Stimulated activated CD8-positive, alpha-beta memory T cell treated with anti-CD3 and anti-CD28 coated beads, Interleukin-2, amount 100 ng/mL, for 48 hours (primary cell): ENCODE measurements around the gene EFCAB10.

ENCODE experiments used
- DNase-seq, 2 donors: peaks; one replicate each; pipeline ENCODE4 v3.0.0-alpha.2; 2020; ENCODE audit warnings: low read depth in 2 of 2

EFCAB10 gene

GRCh38 chr7:105581066-105581811 lies at the start of gene EFCAB10:
EFCAB10 (minus strand) TSS chr7:105581493; CDS start chr7:105581463, 30 bp downstream.
- DNase-seq: peak; percentile 42 to 44

- DNase-seq: no peak
Measured at GRCh38 chr7:105625986-105626385, 44.7 kb upstream of the EFCAB10 start.

GRCh38 chr7:105623906-105624305 lies 42.6 kb upstream of the EFCAB10 start:
- DNase-seq: no peak

- no peak for DNase-seq
Measured at GRCh38 chr7:105623378-105623777, 42.1 kb upstream of the EFCAB10 start.

- no peak for DNase-seq
Measured at GRCh38 chr7:105622106-105622731, 40.9 kb upstream of the EFCAB10 start.

- no peak for DNase-seq
Measured at GRCh38 chr7:105621617-105622016, 40.3 kb upstream of the EFCAB10 start.

- DNase-seq: no peak
Measured at GRCh38 chr7:105621176-105621575, 39.9 kb upstream of the EFCAB10 start.

- DNase-seq: no peak
Measured at GRCh38 chr7:105619590-105619989, 38.3 kb upstream of the EFCAB10 start.

GRCh38 chr7:105618016-105618296 lies 36.7 kb upstream of the EFCAB10 start:
- DNase-seq: no peak

- DNase-seq: no peak
Measured at GRCh38 chr7:105617280-105618015, 36.2 kb upstream of the EFCAB10 start.

- DNase-seq: no peak
Measured at GRCh38 chr7:105614341-105614840, 33.1 kb upstream of the EFCAB10 start.

- no peak for DNase-seq
Measured at GRCh38 chr7:105613611-105614330, 32.5 kb upstream of the EFCAB10 start.

- no peak for DNase-seq
Measured at GRCh38 chr7:105612806-105613205, 31.5 kb upstream of the EFCAB10 start.

GRCh38 chr7:105611856-105612775 lies 30.8 kb upstream of the EFCAB10 start:
- DNase-seq: no peak

- DNase-seq: no peak
Measured at GRCh38 chr7:105610165-105610930, 29.1 kb upstream of the EFCAB10 start.

GRCh38 chr7:105602325-105603305 lies 21.3 kb upstream of the EFCAB10 start:
- DNase-seq: no peak

GRCh38 chr7:105600720-105601550 lies 19.6 kb upstream of the EFCAB10 start:
- no peak for DNase-seq

GRCh38 chr7:105599551-105599950 lies 18.3 kb upstream of the EFCAB10 start:
- DNase-seq: no peak
